SK-MEL-5 (cell line): ENCODE measurements around the gene EPHB2. TPM values are rescaled to one million over a fixed set of nuclear protein-coding genes. Genes with fewer than 3 reads are reported as not detected.

Experiments
- DNase-seq: peaks from one replicate; pipeline ENCODE4 v3.0.0-alpha.2; 2016; ENCODE audit warnings: low read depth, low spot score
- in situ Hi-C: cut with HindIII; loops from 2 replicates; pipeline ENCODE4 v1.10.0; 2016; ENCODE audit warnings: low sequenced_read_pairs, high pct_unique_total_duplicates, low pct_unique_long_range_greater_than_20kb
- total RNA-seq: library from RNA; depleted of rRNA; stranded (reverse); fragments of >200 nt; shearing (Covaris generic); gene quantifications from 2 replicates; pipeline ENCODE4 v1.2.3, GENCODE V29; 2014

EPHB2 gene
- total RNA-seq, 1 experiment from 2014 or later = 1.3 TPM

- in situ Hi-C loops = no loop called here
- no peak for DNase-seq
Observed at GRCh38 chr1:22784737-22785136, 74.1 kb downstream of the EPHB2 start.

- DNase-seq = no peak
- in situ Hi-C loops = no loop called here
Observed at GRCh38 chr1:22786101-22786500, 75.5 kb downstream of the EPHB2 start.

GRCh38 chr1:22786719-22787489, 76.3 kb downstream of the EPHB2 start:
- in situ Hi-C loops = no loop called here
- no peak for DNase-seq

- in situ Hi-C loops = no loop called here
Observed at GRCh38 chr1:22787636-22788035, 77.0 kb downstream of the EPHB2 start.

GRCh38 chr1:22788254-22788661, 77.6 kb downstream of the EPHB2 start:
- in situ Hi-C loops = no loop called here
- DNase-seq = no peak

More at GRCh38 chr1:22787636-22788035, 77.0 kb downstream of the EPHB2 start:
- DNase-seq = no peak

- in situ Hi-C loops = no loop called here
Observed at GRCh38 chr1:22789356-22789994, 78.8 kb downstream of the EPHB2 start.

GRCh38 chr1:22790232-22791008, 79.8 kb downstream of the EPHB2 start:
- DNase-seq = no peak
- in situ Hi-C loops = no loop called here

More at GRCh38 chr1:22789356-22789994, 78.8 kb downstream of the EPHB2 start:
- DNase-seq = no peak

- DNase-seq = no peak
- in situ Hi-C loops = no loop called here
Observed at GRCh38 chr1:22791831-22792347, 81.2 kb downstream of the EPHB2 start.

- in situ Hi-C loops = no loop called here
- no peak for DNase-seq
Observed at GRCh38 chr1:22792396-22793160, 81.9 kb downstream of the EPHB2 start.

- in situ Hi-C loops = no loop called here
Observed at GRCh38 chr1:22793647-22794046, 83.0 kb downstream of the EPHB2 start.

GRCh38 chr1:22794647-22795365, 84.2 kb downstream of the EPHB2 start:
- DNase-seq = no peak
- in situ Hi-C loops = no loop called here

More at GRCh38 chr1:22793647-22794046, 83.0 kb downstream of the EPHB2 start:
- no peak for DNase-seq

GRCh38 chr1:22795366-22795714, 84.7 kb downstream of the EPHB2 start:
- in situ Hi-C loops = no loop called here
- DNase-seq = no peak

GRCh38 chr1:22796642-22797041, 86.0 kb downstream of the EPHB2 start:
- no peak for DNase-seq
- in situ Hi-C loops = no loop called here

- DNase-seq = no peak
- in situ Hi-C loops = no loop called here
Observed at GRCh38 chr1:22798083-22798482, 87.4 kb downstream of the EPHB2 start.

- no peak for DNase-seq
- in situ Hi-C loops = no loop called here
Observed at GRCh38 chr1:22799971-22800370, 89.3 kb downstream of the EPHB2 start.

GRCh38 chr1:22800629-22801028, 90.0 kb downstream of the EPHB2 start:
- in situ Hi-C loops = no loop called here
- no peak for DNase-seq

GRCh38 chr1:22801347-22801746, 90.7 kb downstream of the EPHB2 start:
- DNase-seq = no peak
- in situ Hi-C loops = no loop called here
